H1 (cell line): ENCODE measurements around the gene MED12L. TPM values are rescaled to one million over a fixed set of nuclear protein-coding genes. Genes with fewer than 3 reads are reported as not detected.

Experiments used
- CTCF ChIA-PET: fragments of 300-600 bp; sonication (Branson Sonifier 250); formaldehyde crosslinking; loops from one replicate; lab custom pipeline; 2021; ENCODE audit not compliant: partially characterized antibody; lab: Charles Lee
- POLR2A ChIA-PET: fragments of 300-600 bp; sonication (Branson Sonifier 250); formaldehyde crosslinking; loops from one replicate; lab custom pipeline; 2021; ENCODE audit warnings: inconsistent platforms; ENCODE audit not compliant: partially characterized antibody; lab: Charles Lee
- DNase-seq, 2 experiments: peaks; one replicate each; pipeline versions ENCODE4 v3.0.0 to v3.0.0-alpha.2; 2010 to 2022; ENCODE audit warnings: low spot score in 2 of 2, low read depth in 1 of 2, mixed read lengths in 1 of 2
- FAIRE-seq: peaks from 2 replicates; lab custom pipeline; 2011; peaks lifted over from hg19 to GRCh38; lab: Jason Lieb, UNC
- H2AFZ ChIP-seq: 2 replicates; pipeline ENCODE4 v1.8.1; 2012; ENCODE audit warnings: low read length, inconsistent platforms
- H2AK5ac ChIP-seq: 2 replicates; pipeline ENCODE4 v1.6.1; 2013; ENCODE audit warnings: low read depth, low read length
- H2BK120ac ChIP-seq: replicated peaks from 2 replicates; pipeline ENCODE3; 2013; ENCODE audit warnings: low read depth, low read length, inconsistent platforms
- H2BK12ac ChIP-seq: 2 replicates; pipeline ENCODE4 v1.6.1; 2013; ENCODE audit warnings: low read depth, low read length
- H2BK15ac ChIP-seq: 2 replicates; pipeline ENCODE4 v1.6.1; 2013; ENCODE audit warnings: low read length
- H2BK20ac ChIP-seq: 2 replicates; pipeline ENCODE4 v1.6.1; 2013; ENCODE audit warnings: low read length
- H2BK5ac ChIP-seq: 2 replicates; pipeline ENCODE4 v1.6.1; 2013; ENCODE audit warnings: low read depth, low read length
- H3K14ac ChIP-seq: 2 replicates; pipeline ENCODE4 v1.6.1; 2013; ENCODE audit warnings: inconsistent platforms; ENCODE audit not compliant: insufficient read length
- H3K18ac ChIP-seq: 2 replicates; pipeline ENCODE4 v1.6.1; 2013; ENCODE audit warnings: low read length; ENCODE audit errors: extremely low read depth
- H3K23ac ChIP-seq: 2 replicates; pipeline ENCODE4 v1.6.1; 2013; ENCODE audit warnings: inconsistent platforms; ENCODE audit not compliant: insufficient read length
- H3K23me2 ChIP-seq: 2 replicates; pipeline ENCODE4 v1.6.1; 2013; ENCODE audit warnings: low read depth, low read length
- H3K27ac ChIP-seq: 2 replicates; pipeline ENCODE4 v1.6.1; 2011; ENCODE audit warnings: low read depth, low read length, inconsistent platforms
- H3K27me3 ChIP-seq, 4 experiments: replicated peaks in 1 of 4; 1 replicate in 1 of 4; 2 replicates in 3 of 4; pipeline versions ENCODE4 v1.6.1 to v1.8.1; 2011 to 2013; ENCODE audit warnings: low read length in 3 of 4, mild to moderate bottlenecking in 3 of 4, inconsistent platforms in 2 of 4, mixed read lengths in 2 of 4, moderate library complexity in 1 of 4; ENCODE audit not compliant: control insufficient read depth in 3 of 4, insufficient read depth in 3 of 4; ENCODE audit errors: extremely low read depth in 1 of 4
- H3K36me3 ChIP-seq, 4 experiments: 2 replicates each; pipeline versions ENCODE4 v1.6.1 to v1.8.1; 2011 to 2013; ENCODE audit warnings: mild to moderate bottlenecking in 4 of 4, low read length in 3 of 4, moderate library complexity in 2 of 4, control low read depth in 1 of 4, inconsistent platforms in 1 of 4; ENCODE audit not compliant: insufficient read depth in 4 of 4, control insufficient read depth in 2 of 4
- H3K4ac ChIP-seq: replicated peaks from 2 replicates; pipeline ENCODE3; 2013; ENCODE audit warnings: low read length, low read depth, mixed read lengths, inconsistent platforms; ENCODE audit not compliant: insufficient read length
- H3K4me1 ChIP-seq, 4 experiments: replicated peaks in 1 of 4; 1 replicate in 1 of 4; 2 replicates in 3 of 4; pipeline versions ENCODE4 v1.6.1 to v1.8.1; 2011 to 2013; ENCODE audit warnings: low read length in 3 of 4, inconsistent platforms in 2 of 4, mixed read lengths in 1 of 4; ENCODE audit not compliant: insufficient read depth in 4 of 4, control insufficient read depth in 3 of 4
- H3K4me2 ChIP-seq, 2 experiments: 2 replicates each; pipeline versions ENCODE4 v1.6.1 to v1.8.1; 2011 to 2013; ENCODE audit warnings: low read depth in 2 of 2, low read length in 2 of 2, control low read depth in 1 of 2, inconsistent platforms in 1 of 2, mild to moderate bottlenecking in 1 of 2; ENCODE audit not compliant: insufficient read depth in 1 of 2
- H3K4me3 ChIP-seq, 4 experiments: fragments of 200-600, 300-600 bp in 1 of 4; sonication (generic), shearing (Covaris generic), sonication (Bioruptor Twin) in 1 of 4; 2 replicates each; pipeline versions ENCODE4 v1.5.1 to v1.8.1; 2011 to 2016; ENCODE audit warnings: low read length in 4 of 4, low read depth in 3 of 4, control low read depth in 2 of 4, inconsistent platforms in 2 of 4, mild to moderate bottlenecking in 2 of 4, mixed read lengths in 1 of 4, moderate library complexity in 1 of 4; ENCODE audit not compliant: insufficient read depth in 2 of 4; ENCODE audit errors: extremely low read depth in 1 of 4
- H3K56ac ChIP-seq: replicated peaks from 2 replicates; pipeline ENCODE3; 2013; ENCODE audit warnings: low read depth, mild to moderate bottlenecking, mixed read lengths, low read length, inconsistent platforms; ENCODE audit not compliant: insufficient read length
- H3K79me1 ChIP-seq: 2 replicates; pipeline ENCODE4 v1.6.1; 2013; ENCODE audit warnings: low read depth, low read length, control low read depth
- H3K79me2 ChIP-seq, 2 experiments: 2 replicates each; pipeline versions ENCODE4 v1.6.1 to v1.8.1; 2012 to 2013; ENCODE audit warnings: low read length in 2 of 2, mild to moderate bottlenecking in 2 of 2, inconsistent platforms in 1 of 2; ENCODE audit not compliant: insufficient read depth in 2 of 2, control insufficient read depth in 1 of 2
- H3K9ac ChIP-seq, 4 experiments: replicated peaks in 1 of 4; 1 replicate in 1 of 4; 2 replicates in 3 of 4; pipeline versions ENCODE4 v1.6.1 to v1.8.1; 2011 to 2013; ENCODE audit warnings: low read depth in 3 of 4, low read length in 3 of 4, control low read depth in 2 of 4, mild to moderate bottlenecking in 2 of 4, moderate library complexity in 2 of 4, inconsistent platforms in 1 of 4; ENCODE audit errors: extremely low read depth in 1 of 4
- H3K9me3 ChIP-seq, 2 experiments: 2 replicates each; pipeline versions ENCODE4 v1.6.1 to v1.8.1; 2012 to 2013; ENCODE audit warnings: mild to moderate bottlenecking in 2 of 2, moderate library complexity in 2 of 2, control low read depth in 1 of 2, inconsistent platforms in 1 of 2, low read depth in 1 of 2, low read length in 1 of 2, mixed read lengths in 1 of 2; ENCODE audit not compliant: insufficient read depth in 2 of 2
- H4K20me1 ChIP-seq, 2 experiments: replicated peaks in 1 of 2; 2 replicates each; pipeline versions ENCODE3 to v1.8.1; 2011 to 2013; ENCODE audit warnings: inconsistent platforms in 2 of 2, low read length in 2 of 2, mild to moderate bottlenecking in 1 of 2; ENCODE audit not compliant: insufficient read depth in 2 of 2, control insufficient read depth in 1 of 2
- H4K5ac ChIP-seq: 2 replicates; pipeline ENCODE4 v1.6.1; 2013; ENCODE audit warnings: low read length, low read depth, mixed read lengths, inconsistent platforms; ENCODE audit not compliant: insufficient read length
- H4K8ac ChIP-seq: 2 replicates; pipeline ENCODE4 v1.8.0; 2013; ENCODE audit warnings: mild to moderate bottlenecking, moderate library complexity, low read length, inconsistent platforms; ENCODE audit not compliant: insufficient read depth; ENCODE audit errors: extremely low read depth
- H4K91ac ChIP-seq: replicated peaks from 2 replicates; pipeline ENCODE3; 2013; ENCODE audit warnings: low read length, mixed read lengths, inconsistent platforms; ENCODE audit not compliant: insufficient read length
- ASH2L ChIP-seq: fragments of 200-600, 300-600 bp; sonication (generic); IDR thresholded peaks from one replicate; pipeline ENCODE4 v1.7.1; 2017; ENCODE audit warnings: low read length
- ATF3 ChIP-seq: IDR thresholded peaks from 2 replicates; pipeline ENCODE4 v1.6.1; 2011; ENCODE audit warnings: low read depth, mild to moderate bottlenecking, low read length; ENCODE audit not compliant: insufficient read depth
- FOSL1 ChIP-seq: IDR thresholded peaks from 2 replicates; pipeline ENCODE4 v1.6.1; 2011; ENCODE audit warnings: mild to moderate bottlenecking, low read depth, low read length, moderate library complexity; ENCODE audit not compliant: insufficient read depth
- HDAC6 ChIP-seq: IDR thresholded peaks from one replicate; pipeline ENCODE4 v1.7.1; 2012; ENCODE audit warnings: low read depth, mild to moderate bottlenecking, inconsistent platforms, low read length, moderate library complexity
- POLR2AphosphoS5 ChIP-seq: IDR thresholded peaks from 2 replicates; pipeline ENCODE4 v1.6.1; 2011; ENCODE audit warnings: low read depth, low read length
- RAD21 ChIP-seq, 2 experiments: IDR thresholded peaks in 1 of 2; conservative IDR thresholded peaks in 1 of 2; 2 replicates each; pipeline ENCODE4 v1.6.1; 2011; ENCODE audit warnings: low read depth in 2 of 2, low read length in 2 of 2, improper control_type of control experiment in 1 of 2, inconsistent platforms in 1 of 2, mild to moderate bottlenecking in 1 of 2, moderate library complexity in 1 of 2
- RFX5 ChIP-seq: IDR thresholded peaks from 2 replicates; pipeline ENCODE4 v1.6.1; 2011; ENCODE audit warnings: low read depth, low read length, improper control_type of control experiment, borderline replicate concordance
- RXRA ChIP-seq: IDR thresholded peaks from 2 replicates; pipeline ENCODE4 v1.6.1; 2011; ENCODE audit warnings: low read depth, mild to moderate bottlenecking, low read length, moderate library complexity; ENCODE audit not compliant: insufficient read depth
- WGBS, 2 experiments: shearing (Covaris generic) in 1 of 2; methylation state at CpG; one replicate each; pipeline versions ENCODE4 v1.1.6 to v1.1.7; 2013 to 2015; ENCODE audit warnings: low lambda C conversion rate in 2 of 2, mixed read lengths in 2 of 2, inconsistent platforms in 1 of 2, low coverage in 1 of 2, missing lambda C conversion rate in 1 of 2; ENCODE audit not compliant: insufficient replicate concordance in 2 of 2, insufficient coverage in 1 of 2, insufficient read length in 1 of 2; ENCODE audit errors: extremely low coverage in 1 of 2, missing lambda C conversion rate in 1 of 2; 5-methylcytosine and 5-hydroxymethylcytosine counted together
- polyA plus RNA-seq, 7 experiments: library from polyadenylated mRNA; depleted of rRNA in 3 of 7; stranded (reverse) in 5 of 7; unstranded in 2 of 7; fragments of >200 nt in 5 of 7; fragments of 200-250 nt in 2 of 7; gene quantifications; 1 replicate in 5 of 7; 2 replicates in 1 of 7; 4 replicates in 1 of 7; pipeline versions ENCODE4 v1.2.1 to v1.2.3, GENCODE V29; 2011 to 2013; ENCODE audit warnings: missing spikeins in 2 of 7, mixed read lengths in 2 of 7
- total RNA-seq: library from RNA; stranded (reverse); fragmentation: NEBNext Ultra II Directional; extraction: Animal tissue kit (Norgen Biotek cat#: 25700); gene quantifications from 2 replicates; pipeline ENCODE4 v1.2.1, GENCODE V29; 2021

Gene MED12L
- total and polyA plus RNA-seq, 2 of the 8 experiments (the other 6 are each of a cell fraction or from before 2014, with no cell fraction given): 3.6 to 26.2 TPM

GRCh38 chr3:151483961-151484520 lies 398.6 kb downstream of the MED12L start:
- Histone ChIP-seq H3K27me3 (no peaks in the 10 kb centered on the region), H3K56ac (no peak overlapping the region), H2BK12ac (no peak overlapping the region), H3K27ac (no peak overlapping the region), H3K4ac (no peak overlapping the region), H3K4me3 (no peak overlapping the region), H4K8ac (no peak overlapping the region; the same call in 1 of the 2 replicates), H3K14ac (no peak overlapping the region), H3K4me1 (0 out of 7 replicates have a peak, but pooled peaks cover 0 to 2% (median 0%) of the 10 kb centered on the region in 4 experiments), H2AFZ (no peak overlapping the region; the same call in 1 of the 2 replicates), H2BK5ac (no peak overlapping the region), H3K23me2 (no peaks in the 10 kb centered on the region), H3K79me2 (no peaks in the 10 kb centered on the region), H3K36me3 (no peaks in the 10 kb centered on the region), H2BK20ac (no peak overlapping the region), H4K20me1 (no peaks in the 10 kb centered on the region), H3K4me2 (no peak overlapping the region), H2BK120ac (no peak overlapping the region), H4K91ac (no peak overlapping the region), H2BK15ac (no peak overlapping the region), H3K9me3 (no peaks in the 10 kb centered on the region), H3K79me1 (no peaks in the 10 kb centered on the region), H3K23ac (no peak overlapping the region), H3K18ac (no peak overlapping the region), H4K5ac (no peak overlapping the region), H3K9ac (no peak overlapping the region), H2AK5ac (no peak overlapping the region)
- 94% methylated on average over 6 of the region's 6 CpGs; no CpG with 5 or more reads in 1 of the 2 experiments for WGBS, 2 experiments
- no peak for TF ChIP-seq RFX5
- no peak for TF ChIP-seq FOSL1
- no peak for TF ChIP-seq ATF3
- no peak for TF ChIP-seq POLR2AphosphoS5
- TF ChIP-seq ASH2L: no peak
- TF ChIP-seq RXRA: no peak
- TF ChIP-seq RAD21 (IDR thresholded peaks at IDR 0.05 in 1 of 2, conservative IDR thresholded peaks at IDR 0.05 in 1 of 2; ENCODE audit: low read depth in 2 of 2, low read length in 2 of 2): no peak
- TF ChIP-seq HDAC6: no peak
- FAIRE-seq: no peak
- ChIA-PET POLR2A (interaction anchor here (0.7 kb wide), 1 partner anchor 267 kb away, joined by 3 read pairs; no protein-coding TSS in a partner anchor), CTCF (interaction anchor here (0.8 to 6.7 kb wide), 3 partner anchors 9 to 45 kb away, joined by 3 to 45 read pairs (median 5); no protein-coding TSS in a partner anchor)
- DNase-seq: no peak
